DND-41 (cell line): ENCODE results near the gene NEURL1.

Experiments used
- EZH2 ChIP-seq: IDR thresholded peaks from 3 replicates; pipeline ENCODE4 v1.6.1; 2012; ENCODE audit warnings: borderline replicate concordance, low read depth, mild to moderate bottlenecking, moderate library complexity, low read length, inconsistent platforms; ENCODE audit not compliant: severe bottlenecking
- TF ChIP-seq, protein P1 (sequence below): IDR thresholded peaks from 2 replicates; pipeline ENCODE4 v1.5.1; 2012; ENCODE audit warnings: borderline replicate concordance, low read length, moderate library complexity, mild to moderate bottlenecking; ENCODE audit not compliant: poor library complexity, severe bottlenecking; ENCODE audit errors: extremely low read depth

DNA sequence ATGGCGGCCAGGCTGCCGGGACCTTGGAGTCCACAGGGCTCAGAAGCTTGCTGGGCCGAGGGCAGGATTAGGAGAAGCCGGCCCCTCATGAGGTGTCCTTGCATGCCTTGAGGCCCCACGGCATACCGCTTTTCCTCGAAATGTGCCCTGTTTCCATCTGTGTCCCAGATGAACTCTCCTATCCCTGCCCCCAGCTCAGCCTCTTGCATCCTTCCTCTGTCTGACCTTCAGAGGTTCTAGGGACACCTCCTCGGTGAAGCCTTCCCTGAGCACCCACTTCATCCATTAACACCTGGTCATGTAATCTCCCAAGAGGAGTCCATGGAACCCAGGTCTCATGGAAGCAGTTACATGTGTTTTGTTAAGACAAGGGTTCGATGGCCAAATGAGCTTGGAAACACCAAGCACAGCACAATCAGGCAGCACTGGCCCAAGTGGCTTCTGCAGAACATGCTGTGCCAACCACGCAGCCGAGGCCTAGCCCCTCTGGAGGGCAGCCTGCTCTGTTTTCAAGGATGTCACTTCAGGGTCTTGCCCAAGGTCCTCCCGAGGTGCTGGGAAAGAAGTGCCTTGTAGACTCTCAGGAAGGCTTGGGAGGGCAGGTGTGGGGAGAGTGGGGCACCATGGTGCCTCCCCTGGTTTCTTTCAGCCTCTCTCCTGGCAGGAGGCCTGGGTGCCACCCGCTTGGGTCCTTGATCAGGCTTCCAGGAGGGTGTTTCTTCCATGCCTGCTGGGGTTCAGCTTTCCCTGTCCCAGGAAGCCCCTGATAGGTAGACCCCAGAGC lies 124.3 kb downstream of the NEURL1 start:
- TF ChIP-seq, protein P1, sequence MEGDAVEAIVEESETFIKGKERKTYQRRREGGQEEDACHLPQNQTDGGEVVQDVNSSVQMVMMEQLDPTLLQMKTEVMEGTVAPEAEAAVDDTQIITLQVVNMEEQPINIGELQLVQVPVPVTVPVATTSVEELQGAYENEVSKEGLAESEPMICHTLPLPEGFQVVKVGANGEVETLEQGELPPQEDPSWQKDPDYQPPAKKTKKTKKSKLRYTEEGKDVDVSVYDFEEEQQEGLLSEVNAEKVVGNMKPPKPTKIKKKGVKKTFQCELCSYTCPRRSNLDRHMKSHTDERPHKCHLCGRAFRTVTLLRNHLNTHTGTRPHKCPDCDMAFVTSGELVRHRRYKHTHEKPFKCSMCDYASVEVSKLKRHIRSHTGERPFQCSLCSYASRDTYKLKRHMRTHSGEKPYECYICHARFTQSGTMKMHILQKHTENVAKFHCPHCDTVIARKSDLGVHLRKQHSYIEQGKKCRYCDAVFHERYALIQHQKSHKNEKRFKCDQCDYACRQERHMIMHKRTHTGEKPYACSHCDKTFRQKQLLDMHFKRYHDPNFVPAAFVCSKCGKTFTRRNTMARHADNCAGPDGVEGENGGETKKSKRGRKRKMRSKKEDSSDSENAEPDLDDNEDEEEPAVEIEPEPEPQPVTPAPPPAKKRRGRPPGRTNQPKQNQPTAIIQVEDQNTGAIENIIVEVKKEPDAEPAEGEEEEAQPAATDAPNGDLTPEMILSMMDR: no peak
- TF ChIP-seq EZH2: no peak
